Measurements from ENCODE around the gene DHH. TPM values are rescaled to one million over a fixed set of nuclear protein-coding genes. Genes with fewer than 3 reads are reported as not detected.
A peak's percentile ranks its signal among the peaks of the same experiment; 100 is the strongest.

DHH gene
- total RNA-seq, 3 donors from 2014 or later = 0.26 to 0.54 (median 0.46) TPM

GRCh38 chr12:49061157-49061650 is 33.4 kb downstream of the DHH start:
- Histone ChIP-seq H3K4me3 (peak overlapping the region; percentile 96), H3K36me3 (ENCODE audit: low read depth) (no peaks in the 10 kb centered on the region), H3K9me3 (no peaks in the 10 kb centered on the region), H3K4me1 (ENCODE audit: low read depth) (peaks cover 31% of the 10 kb centered on the region)
- no peak for TF ChIP-seq CTCF (IDR thresholded peaks at IDR 0.05)
- no peak for ATAC-seq
- intact Hi-C loops (cut with DNase I, micrococcal nuclease) = loop anchor here in 1 of 2 donors (10.0 kb wide), 2 partner anchors 54 to 174 kb away; partner anchors contain the start of gene LMBR1L
- no peak for DNase-seq

GRCh38 chr12:49060237-49061156 is 34.1 kb downstream of the DHH start, which contains the start of gene KMT2D:
TSS of gene KMT2D (minus strand) at chr12:49060794. CDS start at chr12:49055324, 5,470 bp downstream.
- no peaks in the 10 kb centered on the region for H3K9me3 ChIP-seq
- intact Hi-C loops (cut with DNase I, micrococcal nuclease) = loop anchor here in 1 of 2 donors (10.0 kb wide), 2 partner anchors 54 to 174 kb away; partner anchors contain the start of gene LMBR1L
- TF ChIP-seq CTCF (IDR thresholded peaks at IDR 0.05) = no peak
- H3K36me3 ChIP-seq (ENCODE audit: low read depth) = no peaks in the 10 kb centered on the region
- H3K4me3 ChIP-seq = peak within 1 kb of the TSS; percentile 96
- peaks cover 37% of the 10 kb centered on the region for H3K4me1 ChIP-seq (ENCODE audit: low read depth)
- peak; percentile 88 for ATAC-seq
- DNase-seq = peak; percentile 93 to 94 (median 94)

GRCh38 chr12:49059299-49060171 is 35.1 kb downstream of the DHH start:
- intact Hi-C loops (cut with DNase I, micrococcal nuclease) = loop anchor here in 1 of 2 donors (10.0 kb wide), 2 partner anchors 55 to 175 kb away; partner anchors contain the start of gene LMBR1L
- Histone ChIP-seq H3K36me3 (ENCODE audit: low read depth) (no peaks in the 10 kb centered on the region), H3K4me3 (peak overlapping the region; percentile 96), H3K9me3 (no peaks in the 10 kb centered on the region), H3K4me1 (ENCODE audit: low read depth) (peaks cover 42% of the 10 kb centered on the region)
- peak in 2 of 3 donors; percentile 50 to 61 for DNase-seq
- ATAC-seq = peak; percentile 28
- no peak for TF ChIP-seq CTCF (IDR thresholded peaks at IDR 0.05)

- intact Hi-C loops (cut with DNase I, micrococcal nuclease) = no loop called here
- Histone ChIP-seq H3K9me3 (no peaks in the 10 kb centered on the region), H3K4me1 (ENCODE audit: low read depth) (peaks cover 42% of the 10 kb centered on the region), H3K36me3 (ENCODE audit: low read depth) (no peaks in the 10 kb centered on the region), H3K4me3 (peak overlapping the region; percentile 96)
- no peak for TF ChIP-seq CTCF (IDR thresholded peaks at IDR 0.05)
- no peak for ATAC-seq
- no peak for DNase-seq
Measured at GRCh38 chr12:49059045-49059298, 35.6 kb downstream of the DHH start.

- H3K9me3 ChIP-seq = no peaks in the 10 kb centered on the region
- peak in 1 of 3 donors; percentile 24 for DNase-seq
- no peak for TF ChIP-seq CTCF (IDR thresholded peaks at IDR 0.05)
- intact Hi-C loops (cut with DNase I, micrococcal nuclease) = no loop called here
- ATAC-seq = no peak
- H3K4me1 ChIP-seq (ENCODE audit: low read depth) = peaks cover 42% of the 10 kb centered on the region
- no peaks in the 10 kb centered on the region for H3K36me3 ChIP-seq (ENCODE audit: low read depth)
- H3K4me3 ChIP-seq = peak overlapping the region; percentile 96
Measured at GRCh38 chr12:49058366-49059044, 36.1 kb downstream of the DHH start.

All from mucosa of descending colon (tissue), 3 donors.